Prostate gland (tissue), 2 donors: ENCODE results near the gene LSS. TPM values are rescaled to one million over a fixed set of nuclear protein-coding genes. Genes with fewer than 3 reads are reported as not detected.

Experiments used
- DNase-seq: peaks from one replicate; pipeline ENCODE4 v3.0.0-alpha.2; 2019; ENCODE audit warnings: low spot score
- H3K27ac ChIP-seq, 2 donors: fragments of 200-600 bp; sonication (generic); 2 replicates each; pipeline ENCODE4 v1.5.1; 2017 to 2019
- H3K27me3 ChIP-seq: fragments of 200-600 bp; sonication (generic); replicated peaks from 2 replicates; pipeline ENCODE4 v1.5.1; 2019; ENCODE audit not compliant: insufficient read depth
- H3K36me3 ChIP-seq, 2 donors: fragments of 200-600 bp; sonication (generic); 1 replicate in 1 of 2; 2 replicates in 1 of 2; pipeline versions ENCODE4 v1.5.1 to v1.8.1; 2017 to 2019
- H3K4me1 ChIP-seq: fragments of 200-600 bp; sonication (generic); replicated peaks from 2 replicates; pipeline ENCODE4 v1.5.1; 2019
- H3K4me3 ChIP-seq, 2 donors: fragments of 200-600 bp; sonication (generic); 2 replicates each; pipeline ENCODE4 v1.5.1; 2017 to 2019
- H3K9me3 ChIP-seq: fragments of 200-600 bp; sonication (generic); 2 replicates; pipeline ENCODE4 v1.5.1; 2017
- CTCF ChIP-seq, 4 experiments: fragments of 200-600 bp in 2 of 4; fragments of 450-650 bp in 2 of 4; sonication (generic) in 2 of 4; IDR thresholded peaks; 1 replicate in 3 of 4; 2 replicates in 1 of 4; pipeline ENCODE4 v1.5.1; 2016 to 2019; ENCODE audit warnings: antibody characterized with exemption in 4 of 4, mild to moderate bottlenecking in 2 of 4, moderate library complexity in 2 of 4
- POLR2A ChIP-seq: fragments of 450-650 bp; IDR thresholded peaks from one replicate; pipeline ENCODE4 v1.6.1; 2016; ENCODE audit warnings: antibody characterized with exemption, mild to moderate bottlenecking
- POLR2AphosphoS5 ChIP-seq: sonication (generic); formaldehyde crosslinking; IDR thresholded peaks from one replicate; pipeline ENCODE4 v1.6.1; 2017; ENCODE audit warnings: antibody characterized with exemption
- WGBS: methylation state at CpG from one replicate; pipeline ENCODE4 v1.1.5; 2018; 5-methylcytosine and 5-hydroxymethylcytosine counted together
- intact Hi-C: fragments of 100-400 bp; cut with DNase I; formaldehyde crosslinking; loops from one replicate; pipeline ENCODE4 v1.14.2; 2022
- total RNA-seq, 2 donors: library from RNA; depleted of rRNA; stranded (reverse); fragments of >200 nt; gene quantifications; one replicate each; pipeline ENCODE4 v1.1.0, GENCODE V29; 2016

Gene LSS
- total RNA-seq, 2 donors from 2014 or later: 95.5 to 145 TPM

GRCh38 chr21:46250146-46250725, 21.7 kb upstream of the LSS start:
- no peaks in the 10 kb centered on the region for H3K9me3 ChIP-seq
- no peak for TF ChIP-seq POLR2AphosphoS5
- TF ChIP-seq POLR2A: no peak
- TF ChIP-seq CTCF (IDR thresholded peaks at IDR 0.05): no peak
- H3K27ac ChIP-seq: no peak overlapping the region
- no peaks in the 10 kb centered on the region for H3K27me3 ChIP-seq
- intact Hi-C loops: no loop called here
- no peaks in the 10 kb centered on the region for H3K4me1 ChIP-seq
- peaks cover 16 to 24% of the 10 kb centered on the region in 2 donors for H3K36me3 ChIP-seq
- no peak for DNase-seq
- no peak overlapping the region for H3K4me3 ChIP-seq
- WGBS: 78% methylated on average over 6 of the region's 6 CpGs

GRCh38 chr21:46248827-46249226, 20.3 kb upstream of the LSS start:
- no peaks in the 10 kb centered on the region for H3K4me1 ChIP-seq
- DNase-seq: no peak
- peaks cover 13 to 23% of the 10 kb centered on the region in 2 donors for H3K36me3 ChIP-seq
- TF ChIP-seq CTCF (IDR thresholded peaks at IDR 0.05) (no peak), POLR2A (no peak), POLR2AphosphoS5 (no peak)
- intact Hi-C loops: no loop called here
- H3K4me3 ChIP-seq: no peak overlapping the region
- H3K9me3 ChIP-seq: no peaks in the 10 kb centered on the region
- WGBS: 95% methylated on average over 2 of the region's 2 CpGs
- H3K27me3 ChIP-seq: no peaks in the 10 kb centered on the region
- H3K27ac ChIP-seq: no peak overlapping the region

GRCh38 chr21:46248422-46248782, 19.8 kb upstream of the LSS start:
- DNase-seq: no peak
- no peak for TF ChIP-seq POLR2A
- no peak for TF ChIP-seq CTCF (IDR thresholded peaks at IDR 0.05)
- no peak for TF ChIP-seq POLR2AphosphoS5
- no peak overlapping the region for H3K4me3 ChIP-seq
- intact Hi-C loops: no loop called here
- no peaks in the 10 kb centered on the region for H3K4me1 ChIP-seq
- no peaks in the 10 kb centered on the region for H3K27me3 ChIP-seq
- no peak overlapping the region for H3K27ac ChIP-seq
- no peaks in the 10 kb centered on the region for H3K9me3 ChIP-seq
- H3K36me3 ChIP-seq: peaks cover 13 to 20% of the 10 kb centered on the region in 2 donors
- WGBS: 91% methylated on average over 1 of the region's 1 CpG

- TF ChIP-seq CTCF (IDR thresholded peaks at IDR 0.05) (no peak), POLR2A (no peak)
- WGBS: 100% methylated on average over 3 of the region's 3 CpGs
- no peak for DNase-seq
- Histone ChIP-seq H3K4me1 (no peaks in the 10 kb centered on the region), H3K27me3 (no peaks in the 10 kb centered on the region), H3K4me3 (no peak overlapping the region), H3K9me3 (no peaks in the 10 kb centered on the region), H3K27ac (no peak overlapping the region), H3K36me3 (peaks cover 13 to 19% of the 10 kb centered on the region in 2 donors)
- intact Hi-C loops: no loop called here
These were observed 19.3 kb upstream of the LSS start for GRCh38 chr21:46247699-46248421.

- Histone ChIP-seq H3K4me3 (no peak overlapping the region), H3K4me1 (no peaks in the 10 kb centered on the region), H3K9me3 (no peaks in the 10 kb centered on the region), H3K27ac (no peak overlapping the region), H3K36me3 (peaks cover 13 to 19% of the 10 kb centered on the region in 2 donors), H3K27me3 (no peaks in the 10 kb centered on the region)
- 90% methylated on average over 6 of the region's 6 CpGs for WGBS
- no peak for TF ChIP-seq POLR2A
- TF ChIP-seq POLR2AphosphoS5: no peak
- no peak for TF ChIP-seq CTCF (IDR thresholded peaks at IDR 0.05)
- intact Hi-C loops: no loop called here
- DNase-seq: no peak
These were observed 17.8 kb upstream of the LSS start for GRCh38 chr21:46246345-46246744.
